Measurements from ENCODE around the gene GPR160.

DNA sequence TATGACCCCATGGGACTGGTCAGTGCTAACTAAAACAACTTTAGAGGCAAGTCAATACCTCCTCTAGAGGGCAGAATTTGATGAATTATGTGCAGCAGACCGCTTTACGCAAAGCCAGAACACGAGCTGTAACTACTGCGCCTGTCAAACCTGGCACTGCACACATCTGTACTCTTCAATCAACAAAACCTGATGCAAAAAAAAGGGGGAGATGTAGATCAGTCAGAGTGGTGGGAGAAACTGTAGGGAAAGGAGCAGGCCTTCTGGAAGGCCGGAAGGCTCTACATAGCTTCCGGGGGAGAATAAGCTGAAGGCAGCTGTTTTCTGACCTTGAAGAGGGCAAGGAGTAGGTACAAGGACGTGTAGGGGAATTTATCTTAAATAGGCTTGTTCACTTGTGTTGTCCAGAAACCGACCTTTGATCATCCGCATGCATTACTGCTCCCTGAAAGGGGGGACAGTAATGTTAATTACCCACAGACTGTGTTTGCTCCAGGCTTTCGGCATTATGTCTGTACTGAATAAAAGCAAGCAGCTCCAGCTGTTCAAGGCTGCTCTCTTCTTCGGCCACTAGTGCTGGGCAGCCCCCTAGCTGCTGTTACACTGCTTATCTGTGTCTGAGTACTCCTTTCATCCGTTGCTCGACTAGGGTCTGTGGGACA lies 41.0 kb downstream of the GPR160 start:
- TF ChIP-seq POLR2A (IDR thresholded peaks at IDR 0.05; ENCODE audit: borderline replicate concordance, extremely low read depth, insufficient read depth, insufficient read length) = no peak
- TF ChIP-seq TCF7L2 (IDR thresholded peaks at IDR 0.05; ENCODE audit: borderline replicate concordance, extremely low read depth, insufficient read depth, insufficient read length) = no peak
- TF ChIP-seq, protein P1, sequence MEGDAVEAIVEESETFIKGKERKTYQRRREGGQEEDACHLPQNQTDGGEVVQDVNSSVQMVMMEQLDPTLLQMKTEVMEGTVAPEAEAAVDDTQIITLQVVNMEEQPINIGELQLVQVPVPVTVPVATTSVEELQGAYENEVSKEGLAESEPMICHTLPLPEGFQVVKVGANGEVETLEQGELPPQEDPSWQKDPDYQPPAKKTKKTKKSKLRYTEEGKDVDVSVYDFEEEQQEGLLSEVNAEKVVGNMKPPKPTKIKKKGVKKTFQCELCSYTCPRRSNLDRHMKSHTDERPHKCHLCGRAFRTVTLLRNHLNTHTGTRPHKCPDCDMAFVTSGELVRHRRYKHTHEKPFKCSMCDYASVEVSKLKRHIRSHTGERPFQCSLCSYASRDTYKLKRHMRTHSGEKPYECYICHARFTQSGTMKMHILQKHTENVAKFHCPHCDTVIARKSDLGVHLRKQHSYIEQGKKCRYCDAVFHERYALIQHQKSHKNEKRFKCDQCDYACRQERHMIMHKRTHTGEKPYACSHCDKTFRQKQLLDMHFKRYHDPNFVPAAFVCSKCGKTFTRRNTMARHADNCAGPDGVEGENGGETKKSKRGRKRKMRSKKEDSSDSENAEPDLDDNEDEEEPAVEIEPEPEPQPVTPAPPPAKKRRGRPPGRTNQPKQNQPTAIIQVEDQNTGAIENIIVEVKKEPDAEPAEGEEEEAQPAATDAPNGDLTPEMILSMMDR (IDR thresholded peaks at IDR 0.05 in 2 of 3, conservative IDR thresholded peaks at IDR 0.05 in 1 of 3; ENCODE audit: borderline replicate concordance in 1 of 3, insufficient read depth in 1 of 3, low read depth in 2 of 3, low read length in 2 of 3) = peak in 2 of 3 experiments; percentile 42 to 52; a peak in 3 of 6 replicates
- TF ChIP-seq, protein P2, sequence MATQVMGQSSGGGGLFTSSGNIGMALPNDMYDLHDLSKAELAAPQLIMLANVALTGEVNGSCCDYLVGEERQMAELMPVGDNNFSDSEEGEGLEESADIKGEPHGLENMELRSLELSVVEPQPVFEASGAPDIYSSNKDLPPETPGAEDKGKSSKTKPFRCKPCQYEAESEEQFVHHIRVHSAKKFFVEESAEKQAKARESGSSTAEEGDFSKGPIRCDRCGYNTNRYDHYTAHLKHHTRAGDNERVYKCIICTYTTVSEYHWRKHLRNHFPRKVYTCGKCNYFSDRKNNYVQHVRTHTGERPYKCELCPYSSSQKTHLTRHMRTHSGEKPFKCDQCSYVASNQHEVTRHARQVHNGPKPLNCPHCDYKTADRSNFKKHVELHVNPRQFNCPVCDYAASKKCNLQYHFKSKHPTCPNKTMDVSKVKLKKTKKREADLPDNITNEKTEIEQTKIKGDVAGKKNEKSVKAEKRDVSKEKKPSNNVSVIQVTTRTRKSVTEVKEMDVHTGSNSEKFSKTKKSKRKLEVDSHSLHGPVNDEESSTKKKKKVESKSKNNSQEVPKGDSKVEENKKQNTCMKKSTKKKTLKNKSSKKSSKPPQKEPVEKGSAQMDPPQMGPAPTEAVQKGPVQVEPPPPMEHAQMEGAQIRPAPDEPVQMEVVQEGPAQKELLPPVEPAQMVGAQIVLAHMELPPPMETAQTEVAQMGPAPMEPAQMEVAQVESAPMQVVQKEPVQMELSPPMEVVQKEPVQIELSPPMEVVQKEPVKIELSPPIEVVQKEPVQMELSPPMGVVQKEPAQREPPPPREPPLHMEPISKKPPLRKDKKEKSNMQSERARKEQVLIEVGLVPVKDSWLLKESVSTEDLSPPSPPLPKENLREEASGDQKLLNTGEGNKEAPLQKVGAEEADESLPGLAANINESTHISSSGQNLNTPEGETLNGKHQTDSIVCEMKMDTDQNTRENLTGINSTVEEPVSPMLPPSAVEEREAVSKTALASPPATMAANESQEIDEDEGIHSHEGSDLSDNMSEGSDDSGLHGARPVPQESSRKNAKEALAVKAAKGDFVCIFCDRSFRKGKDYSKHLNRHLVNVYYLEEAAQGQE (IDR thresholded peaks at IDR 0.05; ENCODE audit: low read depth) = no peak
- no peak for TF ChIP-seq SP1 (IDR thresholded peaks at IDR 0.05; ENCODE audit: low read depth)
- no peak for TF ChIP-seq POLR2AphosphoS5 (IDR thresholded peaks at IDR 0.05; ENCODE audit: low read depth, low read length)
- TF ChIP-seq SIN3A (IDR thresholded peaks at IDR 0.05; ENCODE audit: low read depth) = no peak
- TF ChIP-seq, protein P3, sequence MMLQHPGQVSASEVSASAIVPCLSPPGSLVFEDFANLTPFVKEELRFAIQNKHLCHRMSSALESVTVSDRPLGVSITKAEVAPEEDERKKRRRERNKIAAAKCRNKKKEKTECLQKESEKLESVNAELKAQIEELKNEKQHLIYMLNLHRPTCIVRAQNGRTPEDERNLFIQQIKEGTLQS (IDR thresholded peaks at IDR 0.05) = no peak
- TF ChIP-seq EZH2phosphoT487 (IDR thresholded peaks at IDR 0.05; ENCODE audit: borderline replicate concordance) = no peak
- TF ChIP-seq EGR1 (IDR thresholded peaks at IDR 0.05; ENCODE audit: low read depth) = no peak
- TF ChIP-seq ZNF274 (IDR thresholded peaks at IDR 0.05; ENCODE audit: low read depth, low read length) = no peak
